Measurements from ENCODE around the gene TGM3. TPM values are rescaled to one million over a fixed set of nuclear protein-coding genes. Genes with fewer than 3 reads are reported as not detected.

Gene TGM3
- total and polyA plus RNA-seq, 2 experiments from 2014 or later, result 0.08 TPM; not detected in 1

GRCh38 chr20:2280082-2280481, 15.7 kb upstream of the TGM3 start:
- Histone ChIP-seq H3K27me3 (ENCODE audit: insufficient read depth) (no peaks in the 10 kb centered on the region), H4K20me1 (replicated peaks; ENCODE audit: insufficient read depth) (no peaks in the 10 kb centered on the region), H3K9me2 (ENCODE audit: insufficient read depth) (no peaks in the 10 kb centered on the region), H3K4me1 (ENCODE audit: insufficient read depth) (no peaks in the 10 kb centered on the region), H3K4me3 (no peak overlapping the region), H3K36me3 (ENCODE audit: insufficient read depth) (no peaks in the 10 kb centered on the region), H2AFZ (no peak overlapping the region), H3K79me2 (replicated peaks; ENCODE audit: insufficient read depth) (no peaks in the 10 kb centered on the region), H3K27ac (ENCODE audit: low read depth) (no peak overlapping the region), H3F3A (replicated peaks; ENCODE audit: low read depth) (no peaks in the 10 kb centered on the region), H3K4me2 (no peak overlapping the region)
- H3K4me3 Mint-ChIP-seq, result no peak overlapping the region
- ATAC-seq, result no peak
- H3K27ac Mint-ChIP-seq, result no peak overlapping the region
- H3K36me3 Mint-ChIP-seq (ENCODE audit: low read depth), result no peaks in the 10 kb centered on the region
- TF ChIP-seq NANOG (IDR thresholded peaks at IDR 0.05; ENCODE audit: borderline replicate concordance) (no peak), STAT1 (IDR thresholded peaks at IDR 0.05; ENCODE audit: unreplicated experiment) (no peak), EZH2phosphoT487 (IDR thresholded peaks at IDR 0.05; ENCODE audit: unreplicated experiment) (no peak), POLR2AphosphoS5 (IDR thresholded peaks at IDR 0.05; ENCODE audit: low read depth) (no peak), REST (IDR thresholded peaks at IDR 0.05; ENCODE audit: unreplicated experiment) (no peak), ZNF114 (CRISPR knock-in tag; IDR thresholded peaks at IDR 0.05) (no peak), JUNB (IDR thresholded peaks at IDR 0.05; ENCODE audit: unreplicated experiment) (no peak), EZH2 (IDR thresholded peaks at IDR 0.05; ENCODE audit: low read depth, unreplicated experiment) (no peak), CREB1 (CRISPR knock-in tag; IDR thresholded peaks at IDR 0.05; ENCODE audit: low read depth) (no peak), ZNF331 (CRISPR knock-in tag; IDR thresholded peaks at IDR 0.05; ENCODE audit: low read depth) (no peak), ETS1 (IDR thresholded peaks at IDR 0.05) (no peak), CTCF (conservative IDR thresholded peaks at IDR 0.05; ENCODE audit: low read depth in 2 of 2) (no peak), ZNF462 (CRISPR knock-in tag; IDR thresholded peaks at IDR 0.05) (no peak)
- peaks cover 6% of the 10 kb centered on the region; the same call in 1 of the 3 replicates for H3K9me3 Mint-ChIP-seq
- H3K27me3 Mint-ChIP-seq (ENCODE audit: insufficient read depth, low read depth, poor library complexity), result no peaks in the 10 kb centered on the region
- DNase-seq (ENCODE audit: low spot score), result no peak
- H3K4me1 Mint-ChIP-seq, result no peaks in the 10 kb centered on the region
